Endothelial cell (in vitro differentiated cells): ENCODE results near the gene ONECUT3. TPM values are rescaled to one million over a fixed set of nuclear protein-coding genes. Genes with fewer than 3 reads are reported as not detected.

ENCODE experiments used
- DNase-seq: peaks from one replicate; pipeline ENCODE4 v3.0.0; 2021; ENCODE audit warnings: low spot score
- H3K27ac Mint-ChIP-seq: one replicate; pipeline ENCODE4 v1.8.0; 2021; ENCODE audit warnings: mixed read lengths, inconsistent platforms; ENCODE audit not compliant: unreplicated experiment
- H3K27me3 Mint-ChIP-seq: one replicate; pipeline ENCODE4 v1.8.0; 2021; ENCODE audit warnings: mild to moderate bottlenecking, moderate library complexity, mixed read lengths, inconsistent platforms; ENCODE audit not compliant: unreplicated experiment
- H3K36me3 Mint-ChIP-seq: one replicate; pipeline ENCODE4 v1.8.0; 2021; ENCODE audit warnings: mild to moderate bottlenecking, low read depth, mixed read lengths, inconsistent platforms; ENCODE audit not compliant: unreplicated experiment
- H3K4me1 Mint-ChIP-seq: one replicate; pipeline ENCODE4 v1.8.0; 2021; ENCODE audit warnings: mild to moderate bottlenecking, mixed read lengths, inconsistent platforms; ENCODE audit not compliant: unreplicated experiment
- H3K4me3 Mint-ChIP-seq: one replicate; pipeline ENCODE4 v1.8.0; 2021; ENCODE audit warnings: mild to moderate bottlenecking, mixed read lengths, inconsistent platforms; ENCODE audit not compliant: unreplicated experiment
- H3K9me3 Mint-ChIP-seq: one replicate; pipeline ENCODE4 v1.8.0; 2021; ENCODE audit warnings: mixed read lengths, inconsistent platforms; ENCODE audit not compliant: unreplicated experiment
- total RNA-seq: library from RNA; stranded (reverse); fragmentation: NEBNext Ultra II Directional; extraction: Animal tissue kit (Norgen Biotek cat#: 25700); gene quantifications from one replicate; pipeline ENCODE4 v1.2.1, GENCODE V29; 2021; ENCODE audit not compliant: unreplicated experiment
- TF ChIP-seq, protein P1 (sequence below): fragments of 200-600 bp; sonication (generic); IDR thresholded peaks from one replicate; pipeline ENCODE4 v1.5.0; 2021; ENCODE audit warnings: antibody characterized with exemption; ENCODE audit not compliant: unreplicated experiment

ONECUT3 gene
- total RNA-seq, 1 donor from 2014 or later, result not detected

DNA sequence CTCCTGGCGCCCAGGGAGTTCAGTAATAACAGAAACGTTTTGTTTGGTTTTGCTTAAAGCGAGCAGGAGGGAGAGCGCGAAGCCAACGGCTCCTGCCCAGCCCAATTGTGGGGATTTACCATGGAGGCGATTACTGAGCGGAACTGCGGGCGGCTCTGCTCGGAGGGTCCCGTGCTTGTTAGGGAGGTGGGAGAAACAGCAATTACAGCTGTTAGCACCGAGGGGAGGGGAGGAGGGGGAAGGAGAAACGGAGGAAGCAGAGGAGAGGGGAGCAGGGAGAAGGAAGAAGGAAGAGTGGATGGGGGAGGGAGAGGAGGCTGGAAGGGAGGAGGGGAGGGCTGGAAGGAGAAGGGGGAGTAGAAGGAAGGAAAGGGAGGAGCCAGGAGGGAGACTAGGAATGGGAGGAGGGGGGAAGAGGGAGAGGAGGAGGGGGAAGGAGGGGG lies 7.7 kb upstream of the ONECUT3 start:
- Mint-ChIP-seq H3K27me3 (peaks cover 15% of the 10 kb centered on the region), H3K36me3 (no peaks in the 10 kb centered on the region), H3K4me1 (no peaks in the 10 kb centered on the region), H3K4me3 (no peak overlapping the region), H3K27ac (no peak overlapping the region), H3K9me3 (no peaks in the 10 kb centered on the region)
- DNase-seq, result no peak
- TF ChIP-seq, protein P1, sequence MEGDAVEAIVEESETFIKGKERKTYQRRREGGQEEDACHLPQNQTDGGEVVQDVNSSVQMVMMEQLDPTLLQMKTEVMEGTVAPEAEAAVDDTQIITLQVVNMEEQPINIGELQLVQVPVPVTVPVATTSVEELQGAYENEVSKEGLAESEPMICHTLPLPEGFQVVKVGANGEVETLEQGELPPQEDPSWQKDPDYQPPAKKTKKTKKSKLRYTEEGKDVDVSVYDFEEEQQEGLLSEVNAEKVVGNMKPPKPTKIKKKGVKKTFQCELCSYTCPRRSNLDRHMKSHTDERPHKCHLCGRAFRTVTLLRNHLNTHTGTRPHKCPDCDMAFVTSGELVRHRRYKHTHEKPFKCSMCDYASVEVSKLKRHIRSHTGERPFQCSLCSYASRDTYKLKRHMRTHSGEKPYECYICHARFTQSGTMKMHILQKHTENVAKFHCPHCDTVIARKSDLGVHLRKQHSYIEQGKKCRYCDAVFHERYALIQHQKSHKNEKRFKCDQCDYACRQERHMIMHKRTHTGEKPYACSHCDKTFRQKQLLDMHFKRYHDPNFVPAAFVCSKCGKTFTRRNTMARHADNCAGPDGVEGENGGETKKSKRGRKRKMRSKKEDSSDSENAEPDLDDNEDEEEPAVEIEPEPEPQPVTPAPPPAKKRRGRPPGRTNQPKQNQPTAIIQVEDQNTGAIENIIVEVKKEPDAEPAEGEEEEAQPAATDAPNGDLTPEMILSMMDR, result no peak

DNA sequence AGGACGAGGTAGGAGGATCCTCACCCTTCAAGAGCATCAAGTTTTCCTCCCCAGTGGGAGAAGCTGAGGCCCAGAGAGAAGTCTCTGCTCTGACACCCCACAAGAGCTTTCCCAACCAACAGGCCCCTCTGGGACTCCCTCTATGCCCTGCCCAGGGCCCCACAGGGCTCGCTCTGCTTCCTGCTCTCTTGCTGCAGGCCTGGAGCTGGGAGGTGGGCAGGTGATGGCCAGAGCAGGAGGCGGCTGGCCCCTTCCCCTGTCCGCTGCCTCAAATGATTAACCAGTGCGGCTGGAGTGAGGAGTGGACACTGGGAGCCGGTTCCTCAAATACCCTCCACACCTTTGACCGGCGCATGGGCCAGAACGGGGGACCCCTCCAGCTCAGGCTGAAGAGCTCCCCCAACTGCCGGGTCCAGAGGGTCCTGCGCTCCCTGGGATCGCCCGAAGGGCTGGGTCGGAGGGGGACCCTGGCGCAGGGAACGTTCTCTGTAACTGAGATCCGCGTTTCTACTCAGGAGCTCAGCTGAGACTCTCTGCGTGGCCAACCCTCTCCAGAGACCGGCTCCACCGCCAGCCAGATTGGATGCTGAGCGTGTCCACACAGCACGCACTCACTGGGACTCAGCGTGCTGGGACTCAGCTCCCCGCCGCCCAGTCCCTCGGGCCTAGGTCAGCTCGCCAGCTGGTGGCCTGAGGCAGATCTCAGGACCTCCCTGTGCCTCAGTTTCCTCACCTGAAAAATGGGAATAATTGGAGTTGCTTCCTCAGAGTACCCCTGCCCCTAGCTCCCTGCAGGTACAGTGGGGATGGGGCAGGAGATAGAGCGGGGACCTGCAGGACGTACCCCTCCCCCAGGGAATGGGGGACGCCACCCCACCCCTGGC lies 6.7 kb upstream of the ONECUT3 start:
- Mint-ChIP-seq H3K27me3 (peaks cover 17% of the 10 kb centered on the region), H3K36me3 (no peaks in the 10 kb centered on the region), H3K9me3 (no peaks in the 10 kb centered on the region), H3K4me1 (no peaks in the 10 kb centered on the region), H3K27ac (no peak overlapping the region), H3K4me3 (no peak overlapping the region)
- TF ChIP-seq, protein P1, result no peak
- no peak for DNase-seq

DNA sequence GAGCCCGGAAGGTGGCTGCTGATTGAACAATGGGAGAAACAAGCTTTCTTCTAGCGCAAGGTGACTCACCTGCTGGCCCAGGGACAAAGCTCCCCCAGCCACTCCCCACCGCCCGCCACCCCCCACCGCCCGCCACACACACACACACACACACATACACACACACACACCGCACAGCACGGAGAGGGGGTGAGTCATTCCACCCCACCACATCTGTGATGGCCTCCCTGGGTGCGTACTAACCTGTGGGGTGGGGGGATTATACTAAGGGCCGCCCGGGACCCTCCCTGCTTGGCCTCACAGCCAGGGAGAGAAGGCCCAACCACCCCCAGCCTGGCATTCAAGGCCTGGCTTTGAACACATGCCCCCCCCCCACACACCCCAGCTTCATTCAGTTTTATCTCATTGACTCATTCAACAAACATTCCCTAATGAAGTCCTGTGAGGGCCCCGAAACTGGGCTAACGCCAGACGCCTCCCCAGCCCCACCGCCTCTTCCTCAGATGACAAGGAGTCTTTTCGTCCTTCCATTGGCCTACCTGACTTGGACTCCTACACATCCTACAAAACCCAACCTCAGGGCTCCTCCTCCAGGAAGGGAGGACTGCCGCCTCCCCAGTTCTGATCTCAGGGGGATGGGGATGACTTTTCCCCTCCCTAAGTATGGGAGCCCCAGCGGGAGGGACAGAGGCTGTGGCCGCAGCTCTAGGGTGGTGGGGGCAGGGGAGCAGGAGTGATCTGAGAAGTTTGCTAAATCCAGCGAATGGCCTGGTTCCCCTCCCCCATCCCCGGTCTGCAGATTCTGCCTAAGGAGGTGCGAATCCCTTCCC lies 5.8 kb upstream of the ONECUT3 start:
- Mint-ChIP-seq H3K27me3 (peaks cover 18% of the 10 kb centered on the region), H3K4me3 (no peak overlapping the region), H3K27ac (no peak overlapping the region), H3K36me3 (no peaks in the 10 kb centered on the region), H3K9me3 (no peaks in the 10 kb centered on the region), H3K4me1 (no peaks in the 10 kb centered on the region)
- DNase-seq, result no peak
- TF ChIP-seq, protein P1, result no peak

DNA sequence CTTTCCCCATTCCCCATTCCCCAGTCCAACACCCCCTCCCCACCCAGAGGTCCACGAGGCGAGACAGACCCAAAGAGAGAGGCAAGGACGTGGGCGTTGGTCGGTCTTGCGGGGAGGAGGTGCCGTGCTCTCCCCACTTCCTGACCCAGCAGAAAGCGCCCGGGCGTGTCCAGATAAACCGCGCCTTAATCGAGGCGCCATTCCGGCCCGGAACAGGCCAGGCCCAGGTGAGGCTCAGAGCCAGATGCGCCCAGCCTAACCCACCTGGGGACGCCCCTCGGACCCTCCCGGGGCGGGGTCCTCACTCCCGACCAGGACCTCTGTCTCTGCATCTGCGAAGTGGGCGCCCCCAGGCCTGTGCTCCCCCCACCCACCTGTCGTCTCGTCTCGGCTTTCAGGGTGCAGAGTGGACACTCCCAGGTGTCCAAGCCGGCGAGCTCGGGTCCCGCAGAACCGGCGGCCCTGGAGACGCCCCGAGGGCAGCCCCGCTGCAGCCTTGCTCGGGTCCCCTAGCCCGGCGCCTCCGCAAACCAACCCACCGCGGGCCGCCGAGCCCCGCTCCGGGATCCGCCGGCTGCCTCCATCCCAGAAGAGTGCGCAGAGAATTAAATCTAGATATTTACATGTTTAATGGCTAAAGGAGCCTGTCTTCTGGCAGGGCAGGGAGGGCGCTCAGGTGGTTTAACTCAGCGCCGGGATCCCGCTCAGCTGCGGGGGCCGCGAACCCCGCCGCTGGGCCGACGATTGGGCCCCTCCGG lies 5.0 kb upstream of the ONECUT3 start:
- peaks cover 17% of the 10 kb centered on the region for H3K27me3 Mint-ChIP-seq
- no peaks in the 10 kb centered on the region for H3K36me3 Mint-ChIP-seq
- H3K4me1 Mint-ChIP-seq, result no peaks in the 10 kb centered on the region
- H3K4me3 Mint-ChIP-seq, result no peak overlapping the region
- TF ChIP-seq, protein P1, result no peak
- no peak for DNase-seq
- no peak overlapping the region for H3K27ac Mint-ChIP-seq
- H3K9me3 Mint-ChIP-seq, result no peaks in the 10 kb centered on the region
